Spleen (tissue), 11 donors: ENCODE data around the gene INPP4A. TPM values are rescaled to one million over a fixed set of nuclear protein-coding genes. Genes with fewer than 3 reads are reported as not detected.

Experiments
- DNase-seq: peaks from one replicate; pipeline ENCODE4 v3.0.0-alpha.2; 2020
- H3K27ac ChIP-seq, 8 donors: fragments of 200-600 bp; sonication (generic) in 7 of 8; 1 replicate in 4 of 8; 2 replicates in 4 of 8; pipeline versions ENCODE4 v1.5.0 to v1.8.0; 2016 to 2021; ENCODE audit warnings: inconsistent platforms in 4 of 8, mild to moderate bottlenecking in 4 of 8, moderate library complexity in 1 of 8
- H3K27me3 ChIP-seq, 7 donors: fragments of 200-600 bp; sonication (generic) in 6 of 7; replicated peaks in 1 of 7; 1 replicate in 4 of 7; 2 replicates in 3 of 7; pipeline versions ENCODE4 v1.5.0 to v1.8.0; 2016 to 2021; ENCODE audit warnings: inconsistent platforms in 3 of 7, mild to moderate bottlenecking in 1 of 7
- H3K36me3 ChIP-seq, 6 donors: fragments of 200-600 bp; sonication (generic) in 5 of 6; 1 replicate in 4 of 6; 2 replicates in 2 of 6; pipeline versions ENCODE4 v1.5.0 to v1.8.0; 2016 to 2021; ENCODE audit warnings: inconsistent platforms in 2 of 6
- H3K4me1 ChIP-seq, 6 donors: fragments of 200-600 bp; sonication (generic) in 5 of 6; 1 replicate in 3 of 6; 2 replicates in 3 of 6; pipeline versions ENCODE4 v1.5.0 to v1.8.0; 2016 to 2021; ENCODE audit warnings: inconsistent platforms in 3 of 6
- H3K4me3 ChIP-seq, 8 donors: fragments of 200-600 bp; sonication (generic) in 7 of 8; 1 replicate in 4 of 8; 2 replicates in 4 of 8; pipeline versions ENCODE4 v1.5.0 to v1.8.0; 2016 to 2021; ENCODE audit warnings: inconsistent platforms in 4 of 8, mild to moderate bottlenecking in 4 of 8, moderate library complexity in 2 of 8
- H3K9me3 ChIP-seq, 8 donors: fragments of 200-600 bp; sonication (generic) in 7 of 8; 1 replicate in 4 of 8; 2 replicates in 4 of 8; pipeline versions ENCODE4 v1.5.0 to v1.8.0; 2016 to 2021; ENCODE audit warnings: inconsistent platforms in 4 of 8
- POLR2A ChIP-seq, 3 donors: fragments of 450-650 bp; IDR thresholded peaks; one replicate each; pipeline ENCODE4 v1.5.1; 2017; ENCODE audit warnings: antibody characterized with exemption in 3 of 3, mild to moderate bottlenecking in 1 of 3
- POLR2AphosphoS5 ChIP-seq, 3 donors: sonication (generic); formaldehyde crosslinking; IDR thresholded peaks; one replicate each; pipeline ENCODE4 v1.5.1; 2017; ENCODE audit warnings: antibody characterized with exemption in 3 of 3
- WGBS, 5 donors: extraction: QIAGEN DNeasy Blood & Tissue Kit in 3 of 5; methylation state at CpG; one replicate each; pipeline versions ENCODE4 v1.1.5 to v1.1.7; 2013 to 2018; 5-methylcytosine and 5-hydroxymethylcytosine counted together
- intact Hi-C: fragments of 100-400 bp; cut with DNase I; formaldehyde crosslinking; loops from one replicate; pipeline ENCODE4 v1.15.0; 2023; ENCODE audit warnings: low total_unique reads
- polyA plus RNA-seq, 3 donors: library from polyadenylated mRNA; stranded (reverse); fragments of 200-250 nt; gene quantifications; one replicate each; pipeline ENCODE4 v1.2.1, GENCODE V29; 2013
- total RNA-seq, 7 donors: library from RNA; depleted of rRNA in 3 of 7; stranded (reverse); fragments of >200 nt in 3 of 7; fragmentation: NEBNext Ultra II Directional in 4 of 7; extraction: Animal tissue kit (Norgen Biotek cat#: 25700) in 4 of 7; gene quantifications; one replicate each; pipeline versions ENCODE4 v1.1.0 to v1.2.1, GENCODE V29; 2016 to 2021
- TF ChIP-seq, protein P1 (sequence below), 11 experiments: fragments of 200-600 bp in 7 of 11; fragments of 450-650 bp in 4 of 11; sonication (generic) in 4 of 11; IDR thresholded peaks in 8 of 11; conservative IDR thresholded peaks in 3 of 11; 1 replicate in 7 of 11; 2 replicates in 4 of 11; pipeline versions ENCODE4 v1.4.0 to v1.8.0; 2016 to 2021; ENCODE audit warnings: antibody characterized with exemption in 11 of 11, inconsistent platforms in 4 of 11, mild to moderate bottlenecking in 1 of 11
- donor health status: healthy with polysubstance abuse.
- donor health status: DM: no; HTN: no; CAD: no; lungs with moderate emphysema.
- donor health status: DM: no; HTN: no; CAD: no.
- donor health status: Bipolar disorder and iron deficiency.
- donor health status: healthy.
- donor health status: DM: no; HTN: no; CAD: no.
- donor health status: DM: yes; HTN: yes; CAD: no.

Gene INPP4A
- total and polyA plus RNA-seq, 10 donors = 6.4 to 102 (median 69.2) TPM

DNA sequence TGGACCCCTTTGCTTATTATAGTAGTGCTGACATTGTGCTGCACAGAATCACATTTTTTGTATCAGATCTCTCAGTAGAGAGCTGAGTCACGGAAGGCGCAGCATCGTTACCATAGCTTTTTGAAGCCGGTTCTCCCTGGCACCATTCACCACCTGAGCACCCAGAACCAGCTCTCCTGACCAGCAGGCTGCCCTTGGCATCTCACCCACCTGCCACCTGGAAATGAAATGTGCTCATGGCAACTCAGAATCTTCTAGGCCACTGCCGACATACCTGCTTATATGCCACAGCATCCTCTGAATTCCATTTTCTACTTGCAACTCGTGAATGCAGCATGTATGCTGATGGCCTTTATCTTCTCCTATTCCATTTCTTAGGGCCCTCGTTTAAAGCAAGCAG lies 100.9 kb downstream of the INPP4A start:
- peaks cover 0 to 100% (median 50%) of the 10 kb centered on the region in 6 donors for H3K36me3 ChIP-seq
- no peaks in the 10 kb centered on the region for H3K27me3 ChIP-seq
- DNase-seq = no peak
- no peaks in the 10 kb centered on the region for H3K9me3 ChIP-seq
- 94 to 97% (median 96%) methylated on average over 7 of the region's 7 CpGs for WGBS, 5 donors
- H3K4me1 ChIP-seq = peaks cover 0 to 37% (median 15%) of the 10 kb centered on the region in 6 donors
- TF ChIP-seq POLR2AphosphoS5 (IDR thresholded peaks at IDR 0.05) (no peak), POLR2A (IDR thresholded peaks at IDR 0.05) (no peak)
- TF ChIP-seq, protein P1, sequence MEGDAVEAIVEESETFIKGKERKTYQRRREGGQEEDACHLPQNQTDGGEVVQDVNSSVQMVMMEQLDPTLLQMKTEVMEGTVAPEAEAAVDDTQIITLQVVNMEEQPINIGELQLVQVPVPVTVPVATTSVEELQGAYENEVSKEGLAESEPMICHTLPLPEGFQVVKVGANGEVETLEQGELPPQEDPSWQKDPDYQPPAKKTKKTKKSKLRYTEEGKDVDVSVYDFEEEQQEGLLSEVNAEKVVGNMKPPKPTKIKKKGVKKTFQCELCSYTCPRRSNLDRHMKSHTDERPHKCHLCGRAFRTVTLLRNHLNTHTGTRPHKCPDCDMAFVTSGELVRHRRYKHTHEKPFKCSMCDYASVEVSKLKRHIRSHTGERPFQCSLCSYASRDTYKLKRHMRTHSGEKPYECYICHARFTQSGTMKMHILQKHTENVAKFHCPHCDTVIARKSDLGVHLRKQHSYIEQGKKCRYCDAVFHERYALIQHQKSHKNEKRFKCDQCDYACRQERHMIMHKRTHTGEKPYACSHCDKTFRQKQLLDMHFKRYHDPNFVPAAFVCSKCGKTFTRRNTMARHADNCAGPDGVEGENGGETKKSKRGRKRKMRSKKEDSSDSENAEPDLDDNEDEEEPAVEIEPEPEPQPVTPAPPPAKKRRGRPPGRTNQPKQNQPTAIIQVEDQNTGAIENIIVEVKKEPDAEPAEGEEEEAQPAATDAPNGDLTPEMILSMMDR (IDR thresholded peaks at IDR 0.05 in 8 of 11, conservative IDR thresholded peaks at IDR 0.05 in 3 of 11) = no peak
- intact Hi-C loops = no loop called here
- no peak overlapping the region for H3K4me3 ChIP-seq
- no peak overlapping the region for H3K27ac ChIP-seq

DNA sequence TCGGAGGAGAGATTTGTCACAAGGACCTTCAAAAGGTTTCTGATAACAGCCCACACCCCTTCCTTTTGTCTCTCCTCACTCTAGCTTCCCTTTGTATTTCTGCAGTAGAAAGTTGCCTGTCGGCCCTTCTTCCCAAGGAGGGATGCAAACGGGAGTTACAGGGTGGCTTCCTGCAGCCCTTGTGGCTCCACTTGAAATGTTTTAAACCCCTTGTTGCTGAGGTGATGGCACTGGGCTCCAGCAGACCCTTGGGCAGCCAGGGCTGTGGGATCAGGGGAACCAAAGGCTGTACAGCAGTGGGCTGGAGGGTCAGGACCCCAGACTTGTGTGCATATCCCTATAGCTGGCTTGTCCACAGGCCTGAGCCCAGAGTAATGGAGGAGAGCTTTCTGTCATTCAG lies 101.5 kb downstream of the INPP4A start:
- H3K36me3 ChIP-seq = peaks cover 0 to 100% (median 49%) of the 10 kb centered on the region in 6 donors

DNA sequence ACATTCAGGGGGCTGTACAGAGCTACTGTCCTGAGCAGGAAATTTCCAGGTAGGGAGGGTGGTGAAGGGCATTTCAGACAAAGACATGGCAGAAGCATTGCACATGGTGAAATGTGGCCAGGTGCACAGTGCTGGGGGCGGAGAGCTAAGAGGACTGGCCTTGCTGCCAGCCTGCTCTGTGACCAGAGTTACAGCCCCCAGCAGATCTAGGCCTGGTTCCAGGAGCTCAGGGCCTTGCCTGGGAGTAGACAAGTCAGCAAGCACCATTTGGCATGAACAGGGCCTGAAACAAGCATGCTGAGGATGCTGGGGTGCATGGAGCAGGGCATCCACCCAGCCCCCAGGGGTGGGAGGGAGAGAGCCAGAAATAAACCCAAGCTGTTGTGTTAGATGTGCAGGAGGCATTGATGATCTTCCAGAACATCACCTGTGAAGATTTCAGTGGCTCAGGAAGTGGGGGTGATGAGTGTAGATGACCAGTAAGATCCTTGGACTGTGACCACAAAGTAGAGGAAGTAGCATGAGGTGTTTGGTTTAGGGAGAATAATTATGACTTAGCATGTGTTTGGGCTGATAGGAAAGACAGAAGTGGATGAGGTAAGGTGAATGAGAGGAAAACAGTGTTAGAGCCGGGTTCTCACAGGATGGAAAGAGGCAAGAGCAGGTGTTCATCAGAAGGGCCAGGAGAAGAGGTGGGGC lies 102.6 kb downstream of the INPP4A start:
- 76 to 83% (median 82%) methylated on average over 2 of the region's 2 CpGs for WGBS, 5 donors
- intact Hi-C loops = no loop called here
- H3K27me3 ChIP-seq = no peaks in the 10 kb centered on the region
- DNase-seq = no peak
- no peak overlapping the region for H3K4me3 ChIP-seq
- peak overlapping the region in 3 of 8 donors; percentile 22 to 40 (median 26) for H3K27ac ChIP-seq
- H3K9me3 ChIP-seq = no peaks in the 10 kb centered on the region
- TF ChIP-seq, protein P1 (IDR thresholded peaks at IDR 0.05 in 8 of 11, conservative IDR thresholded peaks at IDR 0.05 in 3 of 11) = no peak
- TF ChIP-seq POLR2AphosphoS5 (IDR thresholded peaks at IDR 0.05) = peak in 1 of 3 donors; percentile 8
- peaks cover 0 to 42% (median 15%) of the 10 kb centered on the region in 6 donors for H3K4me1 ChIP-seq
- H3K36me3 ChIP-seq = peaks cover 0 to 100% (median 53%) of the 10 kb centered on the region in 6 donors

More for the DNA sequence above, 101.5 kb downstream of the INPP4A start:
- no peak overlapping the region for H3K27ac ChIP-seq
- H3K4me3 ChIP-seq = no peak overlapping the region
- TF ChIP-seq, protein P1 (IDR thresholded peaks at IDR 0.05 in 8 of 11, conservative IDR thresholded peaks at IDR 0.05 in 3 of 11) = no peak
- TF ChIP-seq POLR2A (IDR thresholded peaks at IDR 0.05) (no peak), POLR2AphosphoS5 (IDR thresholded peaks at IDR 0.05) (no peak)
- H3K4me1 ChIP-seq = peaks cover 0 to 40% (median 15%) of the 10 kb centered on the region in 6 donors
- no peaks in the 10 kb centered on the region for H3K27me3 ChIP-seq
- WGBS, 5 donors = 85 to 95% (median 87%) methylated on average over 3 of the region's 3 CpGs
- no peak for DNase-seq
- intact Hi-C loops = no loop called here
- H3K9me3 ChIP-seq = no peaks in the 10 kb centered on the region
